ENCODE data around the gene SYNGAP1.
A peak's percentile ranks its signal among the peaks of the same experiment; 100 is the strongest.

SYNGAP1 gene

GRCh38 chr6:33421344-33421643 lies 1.4 kb downstream of the SYNGAP1 start:
- no peak for DNase-seq (ENCODE audit: low read depth, low spot score)

GRCh38 chr6:33423777-33424176 lies 3.9 kb downstream of the SYNGAP1 start:
- DNase-seq (ENCODE audit: low read depth, low spot score) = no peak

GRCh38 chr6:33424855-33425667 lies 5.2 kb downstream of the SYNGAP1 start:
- DNase-seq (ENCODE audit: low read depth, low spot score) = no peak

GRCh38 chr6:33425668-33426577 lies 6.1 kb downstream of the SYNGAP1 start:
- DNase-seq (ENCODE audit: low read depth, low spot score) = peak; percentile 57

GRCh38 chr6:33426590-33427511 lies 7.0 kb downstream of the SYNGAP1 start:
- DNase-seq (ENCODE audit: low read depth, low spot score) = no peak

- no peak for DNase-seq (ENCODE audit: low read depth, low spot score)
Observed at GRCh38 chr6:33427585-33428223, 7.8 kb downstream of the SYNGAP1 start.

GRCh38 chr6:33428224-33428965 lies 8.5 kb downstream of the SYNGAP1 start:
- no peak for DNase-seq (ENCODE audit: low read depth, low spot score)

GRCh38 chr6:33428966-33429749 lies 9.3 kb downstream of the SYNGAP1 start:
- DNase-seq (ENCODE audit: low read depth, low spot score) = no peak

- DNase-seq (ENCODE audit: low read depth, low spot score) = no peak
Observed at GRCh38 chr6:33429750-33430052, 9.8 kb downstream of the SYNGAP1 start.

GRCh38 chr6:33430334-33430733 lies 10.5 kb downstream of the SYNGAP1 start:
- DNase-seq (ENCODE audit: low read depth, low spot score) = no peak

GRCh38 chr6:33430991-33431879 lies 11.4 kb downstream of the SYNGAP1 start:
- peak; percentile 70 for DNase-seq (ENCODE audit: low read depth, low spot score)

- DNase-seq (ENCODE audit: low read depth, low spot score) = no peak
Observed at GRCh38 chr6:33431880-33432541, 12.1 kb downstream of the SYNGAP1 start.

- DNase-seq (ENCODE audit: low read depth, low spot score) = no peak
Observed at GRCh38 chr6:33432546-33432945, 12.7 kb downstream of the SYNGAP1 start.

GRCh38 chr6:33433001-33433543 lies 13.2 kb downstream of the SYNGAP1 start:
- no peak for DNase-seq (ENCODE audit: low read depth, low spot score)

- DNase-seq (ENCODE audit: low read depth, low spot score) = no peak
Observed at GRCh38 chr6:33433544-33434191, 13.8 kb downstream of the SYNGAP1 start.

- DNase-seq (ENCODE audit: low read depth, low spot score) = no peak
Observed at GRCh38 chr6:33434961-33435360, 15.1 kb downstream of the SYNGAP1 start.

GRCh38 chr6:33437666-33438065 lies 17.8 kb downstream of the SYNGAP1 start:
- no peak for DNase-seq (ENCODE audit: low read depth, low spot score)
